HEK293T (cell line): ENCODE data around the gene TRNP1.
"Not testable (repeated sequence)": the region's sequence is repeated elsewhere in the genome, so short reads cannot be mapped to it uniquely, and the experiment has no call there.

Experiments
- CTCF ChIA-PET: fragments of 350-600 bp; formaldehyde crosslinking; extraction: SDS; loops from one replicate; lab custom pipeline; 2021; ENCODE audit warnings: antibody characterized with exemption, inconsistent platforms; lab: Yijun Ruan, JAX
- POLR2A ChIA-PET: fragments of 350-600 bp; formaldehyde crosslinking; extraction: SDS; loops from one replicate; lab custom pipeline; 2020; ENCODE audit warnings: antibody characterized with exemption, inconsistent platforms; lab: Yijun Ruan, JAX
- DNase-seq: peaks from one replicate; pipeline ENCODE4 v3.0.0; 2012; ENCODE audit warnings: mixed read lengths; ENCODE audit errors: extremely low spot score
- ARNT ChIP-seq: fragments of 450-650 bp; IDR thresholded peaks from 2 replicates; pipeline ENCODE4 v1.6.1; 2017; ENCODE audit warnings: mild to moderate bottlenecking
- BHLHE40 ChIP-seq: fragments of 450-650 bp; IDR thresholded peaks from 2 replicates; pipeline ENCODE4 v1.6.1; 2016; ENCODE audit warnings: mild to moderate bottlenecking, moderate library complexity, borderline replicate concordance
- CTBP1 ChIP-seq: fragments of 450-650 bp; IDR thresholded peaks from 2 replicates; pipeline ENCODE4 v1.6.1; 2016; ENCODE audit warnings: borderline replicate concordance
- ELF4 ChIP-seq: fragments of 450-650 bp; IDR thresholded peaks from 2 replicates; pipeline ENCODE4 v1.6.1; 2017; ENCODE audit warnings: antibody characterized with exemption
- FOXA1 ChIP-seq: fragments of 450-650 bp; IDR thresholded peaks from 2 replicates; pipeline ENCODE4 v1.6.1; 2016; ENCODE audit warnings: mild to moderate bottlenecking
- FOXK2 ChIP-seq: fragments of 450-650 bp; IDR thresholded peaks from 2 replicates; pipeline ENCODE4 v1.6.1; 2016; ENCODE audit warnings: mild to moderate bottlenecking
- FOXM1 ChIP-seq: fragments of 450-650 bp; IDR thresholded peaks from 2 replicates; pipeline ENCODE4 v1.6.1; 2017; ENCODE audit warnings: mild to moderate bottlenecking, borderline replicate concordance
- HDGF ChIP-seq: fragments of 450-650 bp; IDR thresholded peaks from 2 replicates; pipeline ENCODE4 v1.6.1; 2017; ENCODE audit warnings: antibody characterized with exemption, borderline replicate concordance
- L3MBTL2 ChIP-seq: fragments of 450-650 bp; conservative IDR thresholded peaks from 2 replicates; pipeline ENCODE4 v1.6.1; 2016; ENCODE audit warnings: mild to moderate bottlenecking
- LEF1 ChIP-seq: fragments of 450-650 bp; IDR thresholded peaks from 2 replicates; pipeline ENCODE4 v1.6.1; 2017; ENCODE audit warnings: mild to moderate bottlenecking, borderline replicate concordance
- NFRKB ChIP-seq: fragments of 450-650 bp; IDR thresholded peaks from 2 replicates; pipeline ENCODE4 v1.6.1; 2016; ENCODE audit warnings: mild to moderate bottlenecking, moderate library complexity
- PKNOX1 ChIP-seq: fragments of 450-650 bp; IDR thresholded peaks from 2 replicates; pipeline ENCODE4 v1.6.1; 2016
- SP1 ChIP-seq: fragments of 450-650 bp; IDR thresholded peaks from 2 replicates; pipeline ENCODE4 v1.6.1; 2017
- SUZ12 ChIP-seq: fragments of 450-650 bp; IDR thresholded peaks from 2 replicates; pipeline ENCODE4 v1.6.1; 2016; ENCODE audit warnings: mild to moderate bottlenecking
- TARDBP ChIP-seq: fragments of 450-650 bp; IDR thresholded peaks from 2 replicates; pipeline ENCODE4 v1.6.1; 2016
- ZNF384 ChIP-seq: fragments of 450-650 bp; IDR thresholded peaks from 2 replicates; pipeline ENCODE4 v1.6.1; 2016

TRNP1 gene

GRCh38 chr1:26978901-26979300 is 14.6 kb upstream of the TRNP1 start:
- POLR2A ChIA-PET: no interaction called here
- CTCF ChIA-PET: interaction anchor here (0.7 kb wide), 1 partner anchor 12 kb away, joined by 6 read pairs; no protein-coding TSS in a partner anchor
- no peak for DNase-seq
- no peak for TF ChIP-seq TARDBP
- no peak for TF ChIP-seq PKNOX1
- TF ChIP-seq ELF4: no peak
- TF ChIP-seq L3MBTL2: no peak
- no peak for TF ChIP-seq SUZ12
- TF ChIP-seq ZNF384: no peak
- no peak for TF ChIP-seq ARNT
- TF ChIP-seq NFRKB: no peak
- no peak for TF ChIP-seq SP1
- TF ChIP-seq FOXM1: no peak
- no peak for TF ChIP-seq LEF1

GRCh38 chr1:26981146-26981846 is 12.2 kb upstream of the TRNP1 start:
- TF ChIP-seq SP1: no peak
- TF ChIP-seq L3MBTL2: no peak
- no peak for TF ChIP-seq FOXM1
- no peak for TF ChIP-seq FOXK2
- TF ChIP-seq HDGF: no peak
- TF ChIP-seq ZNF384: no peak
- no peak for TF ChIP-seq ARNT
- DNase-seq: no peak
- ChIA-PET POLR2A (no interaction called here), CTCF (interaction anchor here (0.6 to 1.4 kb wide), 3 partner anchors 17 to 381 kb away, joined by 3 to 5 read pairs (median 4); no protein-coding TSS in a partner anchor)

GRCh38 chr1:26983863-26984262 is 9.6 kb upstream of the TRNP1 start:
- TF ChIP-seq LEF1: no peak
- no peak for TF ChIP-seq TARDBP
- no peak for TF ChIP-seq FOXM1
- ChIA-PET CTCF (no interaction called here), POLR2A (no interaction called here)
- DNase-seq: no peak

GRCh38 chr1:26984291-26984690 is 9.2 kb upstream of the TRNP1 start:
- TF ChIP-seq CTBP1: no peak
- no peak for TF ChIP-seq FOXM1
- TF ChIP-seq FOXK2: no peak
- no peak for TF ChIP-seq FOXA1
- no peak for TF ChIP-seq HDGF
- TF ChIP-seq ELF4: no peak
- no peak for TF ChIP-seq NFRKB
- no peak for TF ChIP-seq TARDBP
- no peak for TF ChIP-seq ZNF384
- no peak for TF ChIP-seq ARNT
- no peak for TF ChIP-seq L3MBTL2
- no peak for TF ChIP-seq SP1
- TF ChIP-seq SUZ12: no peak
- TF ChIP-seq LEF1: no peak
- TF ChIP-seq PKNOX1: no peak
- TF ChIP-seq BHLHE40: no peak
- CTCF ChIA-PET: interaction anchor here (1.0 kb wide), 1 partner anchor 61 kb away, joined by 4 read pairs; no protein-coding TSS in a partner anchor
- POLR2A ChIA-PET: no interaction called here
- DNase-seq: no peak

- ChIA-PET CTCF (interaction anchor here (1.2 kb wide), 1 partner anchor 10 kb away, joined by 4 read pairs; no protein-coding TSS in a partner anchor), POLR2A (no interaction called here)
- DNase-seq: no peak
- TF ChIP-seq LEF1 (no peak), FOXA1 (no peak), SP1 (no peak), PKNOX1 (no peak), CTBP1 (no peak), FOXK2 (no peak), BHLHE40 (no peak), ZNF384 (no peak), TARDBP (no peak), ARNT (no peak), FOXM1 (no peak), SUZ12 (no peak), HDGF (no peak)
Measured at GRCh38 chr1:26986658-26987057, 6.8 kb upstream of the TRNP1 start.

GRCh38 chr1:26989403-26990109 is 3.9 kb upstream of the TRNP1 start:
- CTCF ChIA-PET, POLR2A ChIA-PET, DNase-seq: not testable (repeated sequence)
